D721Med (cell line): Measurements from ENCODE around the gene GPR152.

Experiments used
- DNase-seq: peaks from one replicate; pipeline ENCODE4 v3.0.0; 2011; ENCODE audit warnings: low spot score; ENCODE audit not compliant: insufficient read length
- FAIRE-seq: peaks from 2 replicates; lab custom pipeline; 2011; peaks lifted over from hg19 to GRCh38; lab: Jason Lieb, UNC
- CTCF ChIP-seq: IDR thresholded peaks from 2 replicates; pipeline ENCODE4 v1.5.1; 2012; ENCODE audit warnings: mild to moderate bottlenecking, control low read depth; ENCODE audit not compliant: insufficient read depth; ENCODE audit errors: missing control alignments

Gene GPR152

DNA sequence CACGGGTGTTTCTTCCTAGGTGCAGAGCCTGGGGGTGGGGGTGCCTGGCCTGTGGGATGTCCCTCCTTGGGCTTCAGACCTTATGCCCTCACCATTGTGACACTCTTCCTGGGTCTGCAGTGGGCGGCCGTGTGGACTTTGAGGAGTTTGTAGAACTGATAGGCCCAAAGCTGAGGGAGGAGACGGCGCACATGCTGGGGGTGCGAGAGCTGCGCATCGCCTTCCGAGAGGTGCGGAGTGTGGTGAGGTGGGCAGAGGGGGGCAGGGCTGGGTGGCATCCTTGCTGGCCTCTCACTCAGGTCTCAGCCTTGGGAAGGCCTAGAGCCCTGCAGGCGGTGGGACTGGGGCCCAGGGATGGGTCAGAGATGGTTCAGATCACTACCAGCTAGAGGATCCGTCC is 4.9 kb upstream of the GPR152 start:
- TF ChIP-seq CTCF: no peak
- no peak for DNase-seq
- no peak for FAIRE-seq

DNA sequence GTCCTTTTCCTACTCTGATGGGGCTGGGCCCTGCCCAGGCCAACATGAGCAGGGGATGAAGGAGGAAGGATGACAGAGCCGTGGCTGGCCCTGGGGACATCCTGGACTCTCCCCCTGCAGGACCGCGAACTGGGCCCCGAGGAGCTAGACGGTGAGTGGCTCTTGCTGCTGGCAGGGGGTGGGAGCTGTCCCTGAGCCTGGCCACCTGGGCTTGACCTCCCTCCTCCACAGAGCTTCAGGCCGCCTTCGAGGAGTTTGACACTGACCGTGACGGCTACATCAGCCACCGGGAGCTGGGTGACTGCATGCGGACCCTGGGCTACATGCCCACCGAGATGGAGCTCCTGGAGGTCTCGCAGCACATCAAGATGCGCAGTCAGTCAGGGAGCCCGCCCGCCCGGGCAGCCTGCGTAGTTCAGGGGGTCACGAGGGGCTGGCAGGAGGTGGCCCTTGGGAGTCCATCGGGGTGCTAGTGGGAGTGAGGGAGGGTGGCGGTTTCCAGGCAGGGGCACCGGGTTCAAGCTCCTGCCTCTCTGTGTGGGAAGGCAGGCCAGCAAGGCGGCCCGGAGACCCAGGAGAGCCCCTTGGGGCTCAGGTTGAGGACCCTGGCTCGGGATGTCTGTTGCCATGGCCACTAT is 3.7 kb upstream of the GPR152 start:
- no peak for FAIRE-seq
- no peak for TF ChIP-seq CTCF
- DNase-seq: no peak

DNA sequence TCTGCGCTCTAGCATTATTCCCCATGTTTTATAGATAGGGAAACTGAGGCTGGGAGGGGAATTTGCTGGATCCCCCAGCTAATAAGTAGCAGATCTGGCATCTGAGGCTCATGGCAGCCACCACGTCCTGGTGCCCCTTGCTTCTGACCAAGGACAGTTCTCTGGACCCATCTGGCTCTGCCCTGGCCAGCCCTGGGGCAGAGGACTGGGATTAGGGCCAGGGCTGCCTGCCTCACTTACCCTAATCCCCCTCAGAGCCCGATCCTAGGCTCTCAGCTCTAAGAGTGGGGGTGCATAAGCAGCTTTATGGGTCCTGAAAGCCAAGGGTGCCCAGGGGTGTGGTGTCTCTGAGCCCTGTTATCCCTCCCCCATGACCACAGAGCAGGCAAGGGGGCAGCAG is 2.5 kb upstream of the GPR152 start, which contains the start of gene CABP4:
Gene CABP4 (plus strand): TSS at position 301 of the 400 bp plus-strand sequence. CDS start 70 bp downstream, at position 371.
- DNase-seq: no peak
- no peak for TF ChIP-seq CTCF
- FAIRE-seq: no peak

DNA sequence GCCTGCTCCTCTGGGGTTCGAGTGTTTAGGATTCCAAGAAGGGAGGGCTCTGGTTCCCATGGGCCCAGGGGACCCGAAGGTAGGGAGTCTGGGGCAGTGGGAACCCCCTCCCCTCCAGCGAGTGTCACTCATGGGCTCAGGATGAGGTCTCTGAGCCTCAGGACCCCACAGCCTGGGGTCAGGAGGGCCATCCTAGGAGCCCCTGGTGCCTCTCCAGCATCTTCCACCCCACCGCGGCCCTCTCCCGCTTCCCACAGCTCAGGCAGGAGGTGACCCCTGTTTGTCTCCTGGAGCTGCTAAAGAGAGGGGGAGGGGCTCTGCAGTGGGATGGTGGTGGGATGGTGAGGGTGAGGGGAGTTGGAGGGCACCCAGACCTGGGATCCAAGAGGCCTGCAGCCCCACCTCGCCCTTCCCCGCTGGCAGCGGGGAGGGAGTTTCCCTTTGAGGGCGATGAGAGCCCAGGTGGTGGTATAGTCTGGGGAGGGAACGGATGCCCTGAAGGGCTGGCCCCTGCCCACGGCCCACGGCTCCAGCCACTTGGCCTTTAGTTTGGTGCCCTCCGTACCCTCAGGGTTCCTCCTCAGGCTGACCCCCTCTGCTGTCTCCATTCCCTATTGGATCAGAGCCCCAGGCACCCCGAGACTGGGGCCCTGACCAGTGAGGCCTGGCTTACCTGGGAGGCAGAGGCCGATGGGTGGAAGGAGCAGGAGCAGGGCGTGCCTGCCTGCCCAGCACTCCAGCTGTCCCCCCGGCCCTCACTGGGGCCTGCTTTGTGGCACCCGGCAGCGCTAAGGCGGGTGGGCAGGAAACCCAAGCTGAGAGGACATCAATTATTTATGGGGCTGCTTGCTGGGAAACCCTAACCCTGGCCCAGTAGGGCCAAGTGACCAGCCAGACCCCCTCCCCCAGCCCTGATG is 1.5 kb upstream of the GPR152 start:
- no peak for TF ChIP-seq CTCF
- FAIRE-seq (no peak), DNase-seq (no peak)

DNA sequence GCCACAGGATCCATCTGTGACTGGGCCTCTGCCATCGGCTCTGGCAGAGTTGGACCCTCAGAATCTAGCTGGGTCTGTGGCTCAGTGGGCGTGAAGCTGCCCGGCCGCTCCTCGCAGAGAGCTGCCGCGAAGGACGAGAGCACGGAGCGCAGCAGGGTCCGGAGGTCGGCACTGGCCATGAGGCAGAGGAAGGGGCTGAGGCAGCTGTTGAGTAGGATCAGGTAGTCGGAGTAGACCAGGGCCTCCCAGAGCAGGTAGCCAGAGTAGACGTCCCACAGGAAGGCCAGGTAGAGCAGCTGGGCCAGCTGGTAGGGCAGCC is 912 bp downstream of the GPR152 start:
- FAIRE-seq (no peak), DNase-seq (no peak)
- no peak for TF ChIP-seq CTCF

DNA sequence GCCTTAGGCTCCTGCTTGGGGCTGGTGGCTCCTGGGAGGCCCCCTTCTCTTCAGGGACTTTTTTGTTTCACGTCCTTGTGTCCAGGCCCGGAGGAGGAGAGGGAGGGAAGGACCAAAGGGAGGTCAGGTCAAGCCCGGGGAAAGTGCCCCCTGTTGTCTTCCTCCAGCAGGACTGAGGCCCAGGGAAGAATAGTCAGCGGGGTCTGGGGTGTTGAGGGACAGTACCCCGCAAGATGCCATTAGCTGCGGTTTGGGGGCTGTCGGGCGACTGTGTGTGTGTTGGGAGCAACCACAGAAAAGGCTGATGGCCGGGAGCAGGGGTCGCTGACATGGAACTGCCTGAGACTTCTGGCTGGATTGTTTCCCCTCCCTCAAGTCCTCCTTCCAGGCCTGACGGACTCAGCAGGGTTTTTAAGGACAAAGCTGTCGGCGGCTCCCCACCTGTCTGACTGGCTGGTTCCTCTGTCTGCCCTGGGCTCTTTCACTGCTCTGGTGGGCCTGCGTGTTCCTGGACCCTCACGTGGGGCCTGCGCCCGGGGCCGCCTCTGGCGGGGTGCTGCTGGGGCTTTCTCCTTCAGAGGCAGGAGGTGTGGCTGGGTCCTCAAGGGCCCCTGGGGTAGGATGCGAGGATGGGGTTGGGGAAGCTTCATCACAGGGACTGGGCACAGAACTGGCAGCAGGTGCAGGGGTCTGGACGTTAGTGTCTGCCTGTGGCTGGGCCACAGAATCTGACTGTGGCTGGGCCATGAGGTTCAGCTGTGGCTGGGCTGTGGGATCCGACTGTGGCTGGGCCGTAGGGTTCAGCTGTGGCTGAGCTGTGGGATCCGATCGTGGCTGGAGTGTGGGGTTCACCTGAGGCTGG is 1.5 kb downstream of the GPR152 start:
- FAIRE-seq: no peak
- DNase-seq: no peak
- no peak for TF ChIP-seq CTCF
